Caki2 (cell line): ENCODE data around the gene PEX19. TPM values are rescaled to one million over a fixed set of nuclear protein-coding genes. Genes with fewer than 3 reads are reported as not detected.

ENCODE experiments used
- DNase-seq: peaks from one replicate; pipeline ENCODE4 v3.0.0-alpha.2; 2015; ENCODE audit warnings: low read depth
- in situ Hi-C: cut with HindIII; loops from 2 replicates; pipeline ENCODE4 v1.10.0; 2016; ENCODE audit warnings: low sequenced_read_pairs, low pct_unique_long_range_greater_than_20kb, mixed read lengths
- total RNA-seq: library from RNA; depleted of rRNA; stranded (reverse); fragments of >200 nt; shearing (Covaris generic); gene quantifications from 2 replicates; pipeline ENCODE4 v1.2.3, GENCODE V29; 2014; ENCODE audit warnings: low replicate concordance

Gene PEX19
- total RNA-seq, 1 experiment from 2014 or later = 44.9 TPM

GRCh38 chr1:160285506-160285905 is 573 bp upstream of the PEX19 start:
- in situ Hi-C loops = no loop called here
- no peak for DNase-seq

- in situ Hi-C loops = no loop called here
- DNase-seq = peak; percentile 10
Measured at GRCh38 chr1:160284220-160284781, 632 bp downstream of the PEX19 start.

GRCh38 chr1:160282807-160283206 is 2.1 kb downstream of the PEX19 start:
- no peak for DNase-seq
- in situ Hi-C loops = no loop called here

- in situ Hi-C loops = no loop called here
- no peak for DNase-seq
Measured at GRCh38 chr1:160277987-160278386, 6.9 kb downstream of the PEX19 start.

- in situ Hi-C loops = no loop called here
- DNase-seq = no peak
Measured at GRCh38 chr1:160277330-160277729, 7.6 kb downstream of the PEX19 start.

- in situ Hi-C loops = no loop called here
- no peak for DNase-seq
Measured at GRCh38 chr1:160271025-160271424, 13.9 kb downstream of the PEX19 start.

DNA sequence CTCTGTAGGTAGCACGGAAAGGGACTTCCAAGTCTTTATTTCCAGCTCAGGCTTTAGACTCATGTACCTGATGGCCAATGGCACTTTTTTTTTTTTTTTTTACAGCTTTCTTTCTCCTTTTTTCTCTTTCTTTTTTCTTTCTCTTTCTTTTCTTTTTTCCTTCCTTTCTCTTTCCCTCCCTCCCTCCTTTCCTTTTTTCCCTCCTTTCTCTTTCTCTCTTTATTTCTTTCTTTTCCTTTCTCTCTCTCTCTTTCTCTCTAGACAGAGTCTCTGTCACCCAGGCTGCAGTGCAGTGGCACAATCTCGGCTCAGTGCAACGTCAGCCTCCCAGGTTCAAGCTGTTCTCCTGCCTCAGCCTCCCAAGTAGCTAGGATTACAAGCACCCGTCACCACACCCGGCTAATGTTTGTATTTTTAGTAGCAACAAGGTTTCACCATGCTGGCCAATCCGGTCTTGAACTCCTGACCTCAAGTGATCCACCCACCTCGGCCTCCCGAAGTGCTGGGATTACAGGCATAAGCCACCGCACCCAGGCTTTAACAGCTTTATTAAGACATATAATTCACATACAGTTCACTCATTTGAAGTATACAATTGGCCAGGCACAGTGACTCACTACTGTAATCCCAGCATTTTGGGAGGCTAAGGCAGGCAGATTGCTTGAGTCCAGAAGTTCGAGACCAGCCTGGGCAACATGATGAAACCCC is 17.5 kb downstream of the PEX19 start:
- in situ Hi-C loops = no loop called here
- no peak for DNase-seq

DNA sequence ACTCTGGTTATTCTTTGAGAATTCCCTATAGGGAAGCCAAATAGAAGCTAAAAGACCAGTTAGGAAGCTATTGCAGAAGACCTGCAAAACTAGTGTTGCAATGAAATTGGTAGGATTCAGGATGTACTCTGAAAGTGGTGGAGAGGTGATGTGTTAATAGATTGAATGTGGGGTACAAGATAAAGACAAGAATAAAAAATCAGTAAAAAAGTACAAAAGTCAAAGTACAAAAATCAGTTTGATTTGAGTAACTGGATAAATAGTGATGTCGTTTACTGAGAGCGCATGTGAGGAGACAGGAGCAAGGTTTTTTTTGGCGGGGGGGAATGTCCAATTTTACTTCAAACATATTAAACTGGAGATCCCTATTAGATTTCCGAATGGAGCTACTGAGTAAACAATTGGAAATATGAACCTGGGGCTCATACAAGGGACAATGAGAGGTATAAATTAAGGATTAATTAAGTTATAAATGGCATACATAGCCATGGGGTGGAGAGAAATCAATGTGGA is 20.1 kb downstream of the PEX19 start:
- in situ Hi-C loops = no loop called here

DNA sequence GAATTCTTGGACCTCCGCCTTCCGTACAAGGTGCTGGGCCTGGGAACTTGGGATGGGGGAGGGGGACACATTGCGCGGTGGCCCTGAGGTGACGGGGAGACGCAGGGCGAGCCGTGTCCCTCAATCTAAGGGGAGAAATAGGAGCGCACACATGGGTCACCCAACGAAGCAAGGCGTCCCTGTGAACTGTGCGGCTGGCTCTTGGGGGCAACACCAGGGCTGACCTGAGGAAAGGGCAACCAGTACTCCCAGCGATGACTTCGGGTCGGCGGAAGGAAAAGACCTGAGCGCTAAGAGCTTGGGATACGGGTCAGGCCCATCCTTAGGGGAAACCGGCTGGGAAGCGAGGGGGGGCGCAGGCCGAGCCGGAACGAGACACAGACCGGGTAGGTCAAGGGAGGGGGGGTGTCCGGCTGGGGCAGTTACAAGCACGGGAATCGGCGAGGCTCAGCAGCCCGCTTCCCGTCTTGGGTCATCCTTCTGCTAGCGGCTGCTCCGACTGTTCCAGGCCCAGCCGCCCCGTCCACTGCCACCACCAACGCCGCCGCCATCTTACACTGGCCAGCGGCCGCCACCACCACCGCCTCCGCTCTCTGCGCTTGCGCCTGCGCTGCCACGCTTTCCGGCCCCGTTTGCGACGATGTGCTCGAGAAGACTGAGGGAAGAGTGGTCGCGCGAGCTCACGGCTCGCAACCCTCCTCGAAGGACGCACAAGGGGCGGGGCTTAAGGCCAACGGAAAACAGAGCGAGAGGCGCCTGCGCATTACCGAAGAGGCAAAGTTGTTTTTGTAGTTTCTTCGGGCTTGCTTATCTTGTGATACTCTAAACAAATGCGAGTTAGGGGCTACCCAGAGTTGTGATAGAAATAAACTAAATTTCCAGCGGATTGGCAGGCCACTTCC is 22.8 kb downstream of the PEX19 start, which contains the start of gene DCAF8:
DCAF8 (minus strand) TSS at position 657 of the 902 bp plus-strand sequence. CDS start 18,541 bp downstream, outside the sequence.
- in situ Hi-C loops = no loop called here
- peak; percentile 94 for DNase-seq

More for the DNA sequence above, 20.1 kb downstream of the PEX19 start:
- no peak for DNase-seq

DNA sequence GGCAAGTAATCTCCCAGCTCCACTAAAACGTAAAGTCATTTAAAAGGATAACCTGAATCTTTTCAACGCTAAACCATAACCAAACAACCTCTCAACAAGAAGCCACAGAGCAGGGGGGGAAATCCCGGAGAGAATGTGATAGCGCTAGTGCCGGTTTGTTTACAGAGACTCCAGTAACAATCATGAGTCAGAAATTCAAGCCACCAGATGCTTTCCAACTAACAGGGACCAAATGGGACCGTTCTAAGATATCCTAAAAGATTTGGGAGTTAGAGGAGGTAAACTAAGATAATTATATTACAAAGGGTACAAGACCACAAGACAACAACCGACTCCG is 23.4 kb downstream of the PEX19 start:
- in situ Hi-C loops = no loop called here
- peak; percentile 77 for DNase-seq

- in situ Hi-C loops = no loop called here
- peak; percentile 74 for DNase-seq
Measured at GRCh38 chr1:160260406-160261382, 24.2 kb downstream of the PEX19 start.

DNA sequence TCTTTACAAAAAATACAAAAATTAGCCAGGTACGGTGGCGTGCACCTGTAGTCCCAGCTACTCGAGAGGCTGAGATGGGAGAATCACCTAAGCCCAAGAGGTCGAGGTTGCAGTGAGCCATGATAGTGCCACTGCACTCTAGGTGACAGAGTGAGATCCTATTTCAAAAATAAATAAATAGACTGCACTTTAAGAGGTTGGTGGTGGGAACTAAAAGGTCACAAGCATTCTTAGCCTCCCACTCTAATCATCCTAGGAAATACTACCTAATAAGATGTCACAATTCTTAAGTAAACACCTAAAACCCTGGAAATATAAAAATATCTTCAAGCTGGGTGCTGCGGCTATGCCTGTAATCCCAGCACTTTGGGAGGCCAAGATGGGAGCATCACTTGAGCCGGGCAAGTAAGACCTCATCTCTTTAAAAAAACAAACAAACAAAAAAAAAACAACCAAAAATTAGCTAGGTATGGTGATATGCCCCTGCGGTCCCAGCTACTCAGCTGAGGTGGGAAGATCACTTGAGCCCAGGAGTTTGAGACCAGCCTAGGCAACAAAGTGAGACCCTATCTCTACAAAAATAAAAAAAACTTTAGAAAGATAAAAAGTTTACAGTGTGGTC is 26.6 kb downstream of the PEX19 start:
- DNase-seq = no peak
- in situ Hi-C loops = no loop called here

DNA sequence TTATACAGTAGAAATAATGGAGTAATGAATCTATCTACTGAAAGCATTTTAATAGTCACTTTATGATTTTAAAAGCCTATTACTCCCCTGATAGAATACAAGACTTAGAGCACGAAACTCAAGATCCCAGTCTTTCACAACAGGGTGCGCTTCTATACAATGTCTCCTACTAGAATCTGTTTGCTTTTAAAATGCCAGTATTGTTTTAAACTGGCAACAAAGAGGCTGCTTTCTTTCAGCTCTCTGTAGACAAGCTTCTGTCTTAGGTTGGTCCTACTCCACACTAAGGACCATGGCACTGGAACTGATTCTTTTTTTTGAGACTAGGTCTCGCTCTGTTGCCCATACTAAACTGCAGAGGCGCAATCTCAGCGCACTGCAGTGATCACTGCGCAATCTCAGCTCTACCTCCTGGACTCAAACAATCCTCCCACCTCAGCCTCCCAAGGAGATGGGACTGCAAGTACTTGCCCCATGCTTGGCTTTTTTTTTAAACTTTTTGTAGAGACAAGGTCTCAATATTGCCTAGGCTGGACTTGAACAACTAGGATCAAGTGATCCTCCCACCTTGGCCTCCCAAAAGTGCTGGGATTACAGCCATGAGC is 27.4 kb downstream of the PEX19 start:
- in situ Hi-C loops = no loop called here
- no peak for DNase-seq

DNA sequence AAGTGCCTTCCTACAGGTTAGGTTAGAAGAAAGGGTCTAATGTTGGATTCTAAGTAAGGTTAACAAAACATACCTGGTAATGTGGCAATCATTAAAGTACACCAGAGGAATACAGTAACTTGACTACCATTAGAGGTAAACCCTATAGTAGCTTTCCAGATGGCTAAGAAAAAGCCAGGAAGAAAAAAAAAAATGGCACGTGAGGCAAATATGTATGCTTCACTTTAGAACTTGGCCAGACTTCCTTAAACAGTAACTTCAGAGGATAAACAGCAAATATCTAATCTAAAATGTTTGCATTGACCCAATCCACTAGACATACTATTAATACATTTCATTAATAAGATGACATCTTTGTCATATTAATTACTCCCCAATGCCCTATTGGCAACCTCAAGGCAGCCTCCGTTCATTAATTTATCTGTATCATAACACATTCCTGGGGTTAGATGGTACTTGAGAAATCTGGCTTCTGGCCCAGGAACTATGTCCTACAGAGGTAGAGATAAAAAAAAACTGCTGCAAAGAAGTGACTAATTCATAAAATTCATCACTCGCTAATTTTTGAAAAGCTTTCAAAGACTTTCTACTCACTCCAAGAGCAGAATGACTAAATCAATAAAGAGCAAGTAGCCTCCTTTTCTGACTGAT is 28.4 kb downstream of the PEX19 start:
- peak; percentile 23 for DNase-seq
- in situ Hi-C loops = no loop called here

DNA sequence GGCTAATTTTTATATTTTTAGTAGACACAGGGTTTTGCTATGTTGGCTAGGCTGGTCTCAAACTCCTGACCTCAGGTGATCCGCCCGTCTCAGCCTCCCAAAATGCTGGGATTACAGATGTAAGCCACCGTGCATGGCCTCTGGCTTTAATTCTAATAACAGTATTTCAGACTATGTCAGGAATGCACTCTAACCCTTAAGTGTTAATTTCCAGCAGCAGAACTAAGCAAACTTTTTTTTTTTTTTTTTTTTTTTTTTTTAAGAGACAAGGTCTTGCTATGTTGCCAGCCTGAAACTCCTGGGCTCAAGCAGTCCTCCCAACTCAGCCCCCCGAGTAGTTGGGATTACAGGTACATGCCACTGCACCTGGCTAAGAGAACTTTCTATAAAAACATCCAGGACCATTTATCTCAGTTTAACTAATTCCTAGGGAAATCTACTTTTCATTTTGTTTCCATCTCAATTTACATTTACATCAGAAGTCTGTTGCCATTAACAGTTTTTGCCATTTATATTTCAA is 29.1 kb downstream of the PEX19 start:
- no peak for DNase-seq
- in situ Hi-C loops = no loop called here

GRCh38 chr1:160251687-160252526 is 33.0 kb downstream of the PEX19 start:
- in situ Hi-C loops = no loop called here

More at GRCh38 chr1:160251687-160252526, 33.0 kb downstream of the PEX19 start:
- peak; percentile 34 for DNase-seq
